ENCODE data around the gene PHAF1. TPM values are rescaled to one million over a fixed set of nuclear protein-coding genes. Genes with fewer than 3 reads are reported as not detected.

Gene PHAF1
- total and polyA plus RNA-seq, 12 donors, result 7.1 to 12.7 (median 11.5) TPM

GRCh38 chr16:67163164-67163998, 53.6 kb downstream of the PHAF1 start:
- H3K4me1 ChIP-seq, result peaks cover 35 to 67% (median 58%) of the 10 kb centered on the region in 9 donors
- no peaks in the 10 kb centered on the region for H3K9me3 ChIP-seq
- peak overlapping the region; percentile 14 to 87 (median 80) for H3K27ac ChIP-seq
- DNase-seq, result peak in 1 of 2 donors; percentile 72
- peak overlapping the region; percentile 25 to 55 (median 48) for H3K4me3 ChIP-seq
- no peak for TF ChIP-seq CTCF (IDR thresholded peaks at IDR 0.05)
- H3K36me3 ChIP-seq, result no peaks in the 10 kb centered on the region
- WGBS, 2 donors, result 1 to 13% methylated on average over 87 to 99 of the region's 99 CpGs
- peaks cover 0 to 72% (median 24%) of the 10 kb centered on the region in 7 donors for H3K27me3 ChIP-seq
- ATAC-seq, result peak; percentile 14 to 51 (median 25)
- intact Hi-C loops (cut with DNase I), result no loop called here

- WGBS, 2 donors, result 0 to 3% methylated on average over 34 of the region's 34 CpGs
- H3K4me3 ChIP-seq, result peak overlapping the region; percentile 25 to 55 (median 48)
- H3K9me3 ChIP-seq, result no peaks in the 10 kb centered on the region
- H3K36me3 ChIP-seq, result no peaks in the 10 kb centered on the region
- peak in 3 of 8 donors; percentile 7 to 10 (median 10) for ATAC-seq
- H3K27me3 ChIP-seq, result peaks cover 0 to 79% (median 24%) of the 10 kb centered on the region in 7 donors
- peak overlapping the region; percentile 14 to 87 (median 80) for H3K27ac ChIP-seq
- no peak for TF ChIP-seq CTCF (IDR thresholded peaks at IDR 0.05)
- DNase-seq, result no peak
- peaks cover 32 to 66% (median 56%) of the 10 kb centered on the region in 9 donors for H3K4me1 ChIP-seq
- intact Hi-C loops (cut with DNase I), result no loop called here
Measured at GRCh38 chr16:67163999-67164558, 54.3 kb downstream of the PHAF1 start.

GRCh38 chr16:67164599-67165061, 54.9 kb downstream of the PHAF1 start, which contains the start of gene HSF4:
HSF4 (plus strand) TSS chr16:67164745; CDS start chr16:67164812, 67 bp downstream.
- no peaks in the 10 kb centered on the region for H3K9me3 ChIP-seq

More at GRCh38 chr16:67164599-67165061, 54.9 kb downstream of the PHAF1 start, which contains the start of gene HSF4:
- peak within 1 kb of the TSS; percentile 68 to 87 (median 80) for H3K27ac ChIP-seq
- H3K4me1 ChIP-seq, result peaks cover 33 to 67% (median 57%) of the 10 kb centered on the region in 9 donors
- H3K4me3 ChIP-seq, result peak within 1 kb of the TSS; percentile 41 to 55 (median 48)
- ATAC-seq, result peak; percentile 32 to 48 (median 42)
- 1 to 2% methylated on average over 36 to 41 of the region's 41 CpGs for WGBS, 2 donors
- peaks cover 0 to 85% (median 24%) of the 10 kb centered on the region in 7 donors for H3K27me3 ChIP-seq
- intact Hi-C loops (cut with DNase I), result no loop called here
- H3K36me3 ChIP-seq, result no peaks in the 10 kb centered on the region
- peak in 1 of 2 donors; percentile 78 for DNase-seq
- TF ChIP-seq CTCF (IDR thresholded peaks at IDR 0.05), result no peak
